Measurements from ENCODE around the gene PJVK.

DNA sequence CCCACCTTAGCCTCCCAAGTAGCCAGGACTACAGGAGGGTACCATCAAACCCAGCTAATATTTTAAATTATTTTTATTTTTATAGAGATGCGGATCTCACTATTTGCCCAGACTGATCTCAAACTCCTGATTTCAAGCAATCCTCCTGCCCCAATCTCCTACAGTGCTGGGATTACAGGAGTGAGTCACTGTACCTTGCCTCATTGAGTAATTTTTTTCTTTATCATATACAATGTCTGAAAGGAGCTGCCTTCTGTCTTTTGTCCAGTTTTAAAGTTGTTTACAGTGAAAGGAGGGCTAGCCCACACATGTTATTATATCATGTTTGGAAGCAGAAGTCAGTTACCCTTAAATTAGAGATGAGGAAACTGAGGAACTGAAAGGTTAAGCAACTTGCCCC lies 32.8 kb upstream of the PJVK start:
- TF ChIP-seq, protein P1, sequence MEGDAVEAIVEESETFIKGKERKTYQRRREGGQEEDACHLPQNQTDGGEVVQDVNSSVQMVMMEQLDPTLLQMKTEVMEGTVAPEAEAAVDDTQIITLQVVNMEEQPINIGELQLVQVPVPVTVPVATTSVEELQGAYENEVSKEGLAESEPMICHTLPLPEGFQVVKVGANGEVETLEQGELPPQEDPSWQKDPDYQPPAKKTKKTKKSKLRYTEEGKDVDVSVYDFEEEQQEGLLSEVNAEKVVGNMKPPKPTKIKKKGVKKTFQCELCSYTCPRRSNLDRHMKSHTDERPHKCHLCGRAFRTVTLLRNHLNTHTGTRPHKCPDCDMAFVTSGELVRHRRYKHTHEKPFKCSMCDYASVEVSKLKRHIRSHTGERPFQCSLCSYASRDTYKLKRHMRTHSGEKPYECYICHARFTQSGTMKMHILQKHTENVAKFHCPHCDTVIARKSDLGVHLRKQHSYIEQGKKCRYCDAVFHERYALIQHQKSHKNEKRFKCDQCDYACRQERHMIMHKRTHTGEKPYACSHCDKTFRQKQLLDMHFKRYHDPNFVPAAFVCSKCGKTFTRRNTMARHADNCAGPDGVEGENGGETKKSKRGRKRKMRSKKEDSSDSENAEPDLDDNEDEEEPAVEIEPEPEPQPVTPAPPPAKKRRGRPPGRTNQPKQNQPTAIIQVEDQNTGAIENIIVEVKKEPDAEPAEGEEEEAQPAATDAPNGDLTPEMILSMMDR (IDR thresholded peaks at IDR 0.05), result no peak
- no peak for TF ChIP-seq POLR2AphosphoS5 (IDR thresholded peaks at IDR 0.05)

All from prostate gland (tissue), 2 donors.